C4-2B (cell line): ENCODE measurements around the gene CLIP2.

Experiments
- ZFX ChIP-seq: fragments of 450-650 bp; IDR thresholded peaks from 2 replicates; pipeline ENCODE4 v1.6.1; 2017
- TF ChIP-seq, protein P1 (sequence below): fragments of 450-650 bp; conservative IDR thresholded peaks from 2 replicates; pipeline ENCODE4 v1.5.1; 2017; ENCODE audit warnings: mild to moderate bottlenecking

DNA sequence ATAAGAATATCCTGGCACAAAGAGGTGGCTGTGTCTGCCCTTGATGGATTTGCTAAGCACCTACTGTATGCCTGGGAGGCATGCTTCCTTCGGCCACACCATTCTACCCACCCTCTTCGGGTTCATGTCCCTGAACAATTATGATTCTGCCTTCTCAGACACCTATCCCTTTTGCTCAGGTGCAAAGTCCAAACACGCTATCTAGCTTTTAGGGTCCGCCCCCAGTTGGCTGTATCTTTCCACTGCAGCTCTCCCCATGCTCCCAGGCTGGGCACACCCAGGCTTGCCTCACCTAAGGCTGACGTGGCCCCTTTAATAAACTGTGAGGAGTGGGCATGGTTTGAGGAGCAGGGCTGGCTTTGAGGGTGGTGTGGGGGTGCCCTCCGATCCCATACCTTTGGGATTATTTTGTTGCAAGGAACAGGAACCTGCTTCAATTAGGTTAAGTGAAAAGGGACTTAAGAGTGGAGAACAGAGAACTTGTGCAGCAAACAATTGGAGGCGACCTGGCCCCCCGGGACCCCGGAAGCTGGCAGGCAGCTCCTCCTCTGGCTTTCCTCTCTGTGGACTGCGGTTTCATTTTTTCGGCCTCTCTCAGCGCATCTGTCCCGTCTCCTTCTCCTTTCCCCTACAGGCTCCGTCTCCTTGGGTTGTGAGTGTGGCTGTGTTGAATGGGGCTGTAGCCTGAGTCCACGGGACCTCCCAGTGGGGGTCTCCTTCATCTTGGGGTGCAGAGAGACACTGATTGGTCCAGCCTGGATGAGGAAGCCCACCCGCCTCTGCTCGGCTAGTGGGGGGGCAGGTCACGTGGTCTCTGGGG, 3.8 kb downstream of the CLIP2 start:
- TF ChIP-seq, protein P1, sequence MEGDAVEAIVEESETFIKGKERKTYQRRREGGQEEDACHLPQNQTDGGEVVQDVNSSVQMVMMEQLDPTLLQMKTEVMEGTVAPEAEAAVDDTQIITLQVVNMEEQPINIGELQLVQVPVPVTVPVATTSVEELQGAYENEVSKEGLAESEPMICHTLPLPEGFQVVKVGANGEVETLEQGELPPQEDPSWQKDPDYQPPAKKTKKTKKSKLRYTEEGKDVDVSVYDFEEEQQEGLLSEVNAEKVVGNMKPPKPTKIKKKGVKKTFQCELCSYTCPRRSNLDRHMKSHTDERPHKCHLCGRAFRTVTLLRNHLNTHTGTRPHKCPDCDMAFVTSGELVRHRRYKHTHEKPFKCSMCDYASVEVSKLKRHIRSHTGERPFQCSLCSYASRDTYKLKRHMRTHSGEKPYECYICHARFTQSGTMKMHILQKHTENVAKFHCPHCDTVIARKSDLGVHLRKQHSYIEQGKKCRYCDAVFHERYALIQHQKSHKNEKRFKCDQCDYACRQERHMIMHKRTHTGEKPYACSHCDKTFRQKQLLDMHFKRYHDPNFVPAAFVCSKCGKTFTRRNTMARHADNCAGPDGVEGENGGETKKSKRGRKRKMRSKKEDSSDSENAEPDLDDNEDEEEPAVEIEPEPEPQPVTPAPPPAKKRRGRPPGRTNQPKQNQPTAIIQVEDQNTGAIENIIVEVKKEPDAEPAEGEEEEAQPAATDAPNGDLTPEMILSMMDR: no peak
- TF ChIP-seq ZFX: no peak
